Fibroblast of lung (primary cell): ENCODE data around the gene CUBN. TPM values are rescaled to one million over a fixed set of nuclear protein-coding genes. Genes with fewer than 3 reads are reported as not detected.

Source experiments
- DNase-seq, 2 donors: peaks; one replicate each; pipeline versions ENCODE4 v3.0.0 to v3.0.0-alpha.2; 2010; ENCODE audit warnings: low read depth in 2 of 2
- H2AFZ ChIP-seq: 2 replicates; pipeline ENCODE4 v1.5.1; 2012; ENCODE audit warnings: low read length, control low read depth, inconsistent platforms
- H3K27ac ChIP-seq: 2 replicates; pipeline ENCODE4 v1.5.1; 2011; ENCODE audit warnings: low read length, control low read depth; ENCODE audit not compliant: insufficient read depth
- H3K27me3 ChIP-seq: 2 replicates; pipeline ENCODE4 v1.5.1; 2011; ENCODE audit warnings: mild to moderate bottlenecking, low read length; ENCODE audit not compliant: control insufficient read depth, insufficient read depth
- H3K36me3 ChIP-seq: 2 replicates; pipeline ENCODE4 v1.5.1; 2011; ENCODE audit warnings: low read length; ENCODE audit not compliant: control insufficient read depth, insufficient read depth
- H3K4me1 ChIP-seq: 2 replicates; pipeline ENCODE4 v1.5.1; 2011; ENCODE audit warnings: low read length; ENCODE audit not compliant: control insufficient read depth, insufficient read depth; ENCODE audit errors: extremely low read depth
- H3K4me2 ChIP-seq: 2 replicates; pipeline ENCODE4 v1.5.1; 2011; ENCODE audit warnings: low read length, control low read depth; ENCODE audit not compliant: insufficient read depth; ENCODE audit errors: extremely low read depth
- H3K4me3 ChIP-seq, 4 experiments: fragments of 200-600 bp in 1 of 4; sonication (generic) in 1 of 4; replicated peaks in 1 of 4; 2 replicates each; pipeline ENCODE4 v1.5.1; 2011 to 2016; ENCODE audit warnings: low read length in 4 of 4, low read depth in 3 of 4, mild to moderate bottlenecking in 3 of 4, control low read depth in 2 of 4, inconsistent platforms in 1 of 4, mixed read lengths in 1 of 4; ENCODE audit not compliant: insufficient read depth in 1 of 4; ENCODE audit errors: control extremely low read depth in 1 of 4
- H3K79me2 ChIP-seq: 2 replicates; pipeline ENCODE4 v1.5.1; 2012; ENCODE audit warnings: mild to moderate bottlenecking, low read length, inconsistent platforms; ENCODE audit not compliant: control insufficient read depth, insufficient read depth
- H3K9ac ChIP-seq: 2 replicates; pipeline ENCODE4 v1.5.1; 2011; ENCODE audit warnings: mild to moderate bottlenecking, low read length, control low read depth; ENCODE audit not compliant: insufficient read depth
- H3K9me3 ChIP-seq: 2 replicates; pipeline ENCODE4 v1.5.1; 2012; ENCODE audit warnings: low read depth, low read length; ENCODE audit not compliant: control insufficient read depth, insufficient read depth
- H4K20me1 ChIP-seq: 2 replicates; pipeline ENCODE4 v1.5.1; 2011; ENCODE audit warnings: low read length; ENCODE audit not compliant: control insufficient read depth, insufficient read depth; ENCODE audit errors: extremely low read depth
- CTCF ChIP-seq, 2 donors: IDR thresholded peaks in 1 of 2; conservative IDR thresholded peaks in 1 of 2; 1 replicate in 1 of 2; 2 replicates in 1 of 2; pipeline ENCODE4 v1.5.1; 2011 to 2012; ENCODE audit warnings: low read length in 2 of 2, control low read depth in 1 of 2, inconsistent platforms in 1 of 2, low read depth in 1 of 2, mild to moderate bottlenecking in 1 of 2
- EZH2 ChIP-seq: IDR thresholded peaks from 2 replicates; pipeline ENCODE4 v1.5.1; 2012; ENCODE audit warnings: low read length, control low read depth, mild to moderate bottlenecking; ENCODE audit errors: missing control alignments
- polyA plus RNA-seq, 2 donors: library from polyadenylated mRNA; depleted of rRNA in 1 of 2; stranded (reverse) in 1 of 2; unstranded in 1 of 2; fragments of >200 nt; gene quantifications; 2 replicates each; pipeline ENCODE4 v1.2.1, GENCODE V29; 2011 to 2012; ENCODE audit warnings: missing spikeins in 1 of 2
- total RNA-seq: library from RNA; depleted of rRNA; stranded (reverse); fragments of >200 nt; gene quantifications from 2 replicates; pipeline ENCODE4 v1.2.1, GENCODE V29; 2014

The CUBN gene
- total and polyA plus RNA-seq, 2 donors (not counting 1 experiment from before 2014, with no cell fraction given) = 1.3 to 1.5 TPM

- H2AFZ ChIP-seq = no peak overlapping the region
- no peaks in the 10 kb centered on the region for H3K9me3 ChIP-seq
- no peaks in the 10 kb centered on the region for H3K4me1 ChIP-seq
- no peak for DNase-seq
- no peak overlapping the region for H3K9ac ChIP-seq
- TF ChIP-seq EZH2 (no peak), CTCF (conservative IDR thresholded peaks at IDR 0.05 in 1 of 2, IDR thresholded peaks at IDR 0.05 in 1 of 2; ENCODE audit: low read depth in 1 of 2, low read length in 2 of 2) (no peak)
- H4K20me1 ChIP-seq = no peaks in the 10 kb centered on the region
- no peaks in the 10 kb centered on the region for H3K27me3 ChIP-seq
- H3K4me3 ChIP-seq = no peak overlapping the region
- no peaks in the 10 kb centered on the region for H3K79me2 ChIP-seq
- no peak overlapping the region for H3K27ac ChIP-seq
- H3K36me3 ChIP-seq = no peaks in the 10 kb centered on the region
- H3K4me2 ChIP-seq = no peak overlapping the region
These were observed 197.7 kb downstream of the CUBN start for GRCh38 chr10:16931930-16932329.

DNA sequence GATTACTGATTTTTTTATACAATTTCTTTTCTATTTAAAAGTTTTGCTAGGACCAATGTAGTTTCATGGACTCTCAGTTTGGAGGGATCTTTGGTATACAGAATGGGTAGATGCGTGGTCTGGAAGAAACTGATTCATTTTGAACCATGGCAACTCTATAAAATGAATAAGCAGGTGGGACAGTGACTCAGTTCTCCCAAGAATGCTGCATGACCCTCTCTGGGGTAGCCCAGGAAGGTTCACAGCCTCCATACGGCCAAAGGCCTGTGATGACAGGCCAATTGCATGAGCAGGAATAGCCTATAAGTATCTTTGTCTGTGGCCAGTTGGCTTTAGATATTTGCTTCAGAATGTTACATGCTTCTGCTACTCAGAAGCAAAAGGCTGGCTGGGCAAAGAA is 199.1 kb downstream of the CUBN start:
- no peak for DNase-seq
- no peak overlapping the region for H3K9ac ChIP-seq
- TF ChIP-seq EZH2 (no peak), CTCF (conservative IDR thresholded peaks at IDR 0.05 in 1 of 2, IDR thresholded peaks at IDR 0.05 in 1 of 2; ENCODE audit: low read depth in 1 of 2, low read length in 2 of 2) (no peak)
- H3K4me1 ChIP-seq = no peaks in the 10 kb centered on the region
- no peaks in the 10 kb centered on the region for H3K79me2 ChIP-seq
- H3K27ac ChIP-seq = no peak overlapping the region
- H3K9me3 ChIP-seq = no peaks in the 10 kb centered on the region
- no peaks in the 10 kb centered on the region for H3K36me3 ChIP-seq
- H2AFZ ChIP-seq = no peak overlapping the region
- H3K4me2 ChIP-seq = no peak overlapping the region
- H3K27me3 ChIP-seq = no peaks in the 10 kb centered on the region
- no peak overlapping the region for H3K4me3 ChIP-seq
- no peaks in the 10 kb centered on the region for H4K20me1 ChIP-seq

DNA sequence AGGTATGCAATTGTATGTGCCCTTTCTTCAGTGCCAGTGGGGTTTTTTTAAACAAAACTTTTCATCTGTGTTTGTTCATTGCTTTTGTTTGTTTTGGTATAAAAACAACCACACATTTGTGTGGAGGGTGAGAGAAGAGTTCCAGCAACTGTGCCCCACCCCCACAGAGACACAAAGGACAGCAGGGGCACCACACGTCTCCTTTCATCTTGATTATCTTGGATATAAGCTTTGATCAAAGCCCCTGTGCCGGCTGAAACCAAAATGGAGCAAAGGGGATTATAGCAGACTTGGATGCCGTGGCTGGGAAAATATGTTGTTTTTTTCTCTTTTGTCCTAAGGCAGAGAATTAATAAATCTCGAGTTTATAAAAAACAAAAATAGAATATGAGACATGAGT is 200.5 kb downstream of the CUBN start:
- DNase-seq = no peak
- H3K4me1 ChIP-seq = no peaks in the 10 kb centered on the region
- H3K9ac ChIP-seq = no peak overlapping the region
- no peaks in the 10 kb centered on the region for H4K20me1 ChIP-seq
- H3K36me3 ChIP-seq = no peaks in the 10 kb centered on the region
- no peak overlapping the region for H3K27ac ChIP-seq
- no peak for TF ChIP-seq CTCF (conservative IDR thresholded peaks at IDR 0.05 in 1 of 2, IDR thresholded peaks at IDR 0.05 in 1 of 2; ENCODE audit: low read depth in 1 of 2, low read length in 2 of 2)
- TF ChIP-seq EZH2 = no peak
- no peak overlapping the region for H3K4me2 ChIP-seq
- no peaks in the 10 kb centered on the region for H3K27me3 ChIP-seq
- H3K4me3 ChIP-seq = no peak overlapping the region
- H2AFZ ChIP-seq = no peak overlapping the region
- no peaks in the 10 kb centered on the region for H3K79me2 ChIP-seq
- no peaks in the 10 kb centered on the region for H3K9me3 ChIP-seq
